Activated T-cell treated with anti-CD3 and anti-CD28 coated beads, Interleukin-2, amount 50 U/mL, for 24 hours (primary cell): Measurements from ENCODE around the gene POPDC3.

ENCODE experiments used
- DNase-seq: peaks from one replicate; pipeline ENCODE4 v3.0.0-alpha.2; 2020
- H3K27ac Mint-ChIP-seq: 2 replicates; pipeline ENCODE4 v1.8.0; 2020; ENCODE audit warnings: mild to moderate bottlenecking, mixed read lengths
- H3K27me3 Mint-ChIP-seq: 2 replicates; pipeline ENCODE4 v1.8.0; 2020; ENCODE audit warnings: mixed read lengths
- H3K36me3 Mint-ChIP-seq: 2 replicates; pipeline ENCODE4 v1.8.0; 2020; ENCODE audit warnings: low read depth, mixed read lengths
- H3K4me1 Mint-ChIP-seq: 2 replicates; pipeline ENCODE4 v1.8.0; 2020; ENCODE audit warnings: low read depth, mixed read lengths
- H3K4me3 Mint-ChIP-seq: 2 replicates; pipeline ENCODE4 v1.8.0; 2020; ENCODE audit warnings: mild to moderate bottlenecking, moderate library complexity, mixed read lengths
- H3K9me3 Mint-ChIP-seq: 2 replicates; pipeline ENCODE4 v1.8.0; 2020; ENCODE audit warnings: mixed read lengths

Gene POPDC3

GRCh38 chr6:105207524-105208269, 27.9 kb upstream of the POPDC3 start:
- Mint-ChIP-seq H3K4me3 (no peak overlapping the region), H3K4me1 (peaks cover 12% of the 10 kb centered on the region), H3K27me3 (peaks cover 24% of the 10 kb centered on the region), H3K9me3 (no peaks in the 10 kb centered on the region), H3K36me3 (no peaks in the 10 kb centered on the region), H3K27ac (no peak overlapping the region)
- no peak for DNase-seq

- Mint-ChIP-seq H3K36me3 (no peaks in the 10 kb centered on the region), H3K4me3 (no peak overlapping the region), H3K9me3 (no peaks in the 10 kb centered on the region), H3K27ac (no peak overlapping the region), H3K4me1 (no peaks in the 10 kb centered on the region), H3K27me3 (peaks cover 21% of the 10 kb centered on the region)
- no peak for DNase-seq
Measured at GRCh38 chr6:105204768-105205167, 25.0 kb upstream of the POPDC3 start.

- no peak for DNase-seq
- no peaks in the 10 kb centered on the region for H3K36me3 Mint-ChIP-seq
- no peak overlapping the region for H3K27ac Mint-ChIP-seq
- H3K4me1 Mint-ChIP-seq = no peaks in the 10 kb centered on the region
- H3K9me3 Mint-ChIP-seq = no peaks in the 10 kb centered on the region
- H3K27me3 Mint-ChIP-seq = peaks cover 21% of the 10 kb centered on the region
- H3K4me3 Mint-ChIP-seq = no peak overlapping the region
Measured at GRCh38 chr6:105204331-105204730, 24.5 kb upstream of the POPDC3 start.

- H3K36me3 Mint-ChIP-seq = no peaks in the 10 kb centered on the region
- H3K4me3 Mint-ChIP-seq = no peak overlapping the region
- peaks cover 20% of the 10 kb centered on the region for H3K27me3 Mint-ChIP-seq
- DNase-seq = no peak
- H3K27ac Mint-ChIP-seq = no peak overlapping the region
- H3K9me3 Mint-ChIP-seq = no peaks in the 10 kb centered on the region
- H3K4me1 Mint-ChIP-seq = no peaks in the 10 kb centered on the region
Measured at GRCh38 chr6:105202486-105202885, 22.7 kb upstream of the POPDC3 start.

- H3K9me3 Mint-ChIP-seq = no peaks in the 10 kb centered on the region
- no peaks in the 10 kb centered on the region for H3K36me3 Mint-ChIP-seq
- no peaks in the 10 kb centered on the region for H3K4me1 Mint-ChIP-seq
- H3K27me3 Mint-ChIP-seq = peaks cover 25% of the 10 kb centered on the region
- no peak overlapping the region for H3K27ac Mint-ChIP-seq
- H3K4me3 Mint-ChIP-seq = no peak overlapping the region
- no peak for DNase-seq
Measured at GRCh38 chr6:105200133-105200730, 20.4 kb upstream of the POPDC3 start.

- Mint-ChIP-seq H3K36me3 (no peaks in the 10 kb centered on the region), H3K27me3 (peaks cover 26% of the 10 kb centered on the region), H3K4me3 (no peak overlapping the region), H3K4me1 (no peaks in the 10 kb centered on the region), H3K27ac (no peak overlapping the region), H3K9me3 (no peaks in the 10 kb centered on the region)
- no peak for DNase-seq
Measured at GRCh38 chr6:105199711-105200110, 19.9 kb upstream of the POPDC3 start.

GRCh38 chr6:105196076-105196475, 16.3 kb upstream of the POPDC3 start:
- peaks cover 47% of the 10 kb centered on the region for H3K27me3 Mint-ChIP-seq
- no peaks in the 10 kb centered on the region for H3K4me1 Mint-ChIP-seq
- H3K9me3 Mint-ChIP-seq = no peaks in the 10 kb centered on the region
- H3K27ac Mint-ChIP-seq = no peak overlapping the region
- H3K36me3 Mint-ChIP-seq = no peaks in the 10 kb centered on the region
- DNase-seq = no peak
- no peak overlapping the region for H3K4me3 Mint-ChIP-seq

GRCh38 chr6:105194591-105194990, 14.8 kb upstream of the POPDC3 start:
- H3K4me3 Mint-ChIP-seq = no peak overlapping the region
- no peaks in the 10 kb centered on the region for H3K4me1 Mint-ChIP-seq
- H3K27me3 Mint-ChIP-seq = peaks cover 41% of the 10 kb centered on the region
- no peaks in the 10 kb centered on the region for H3K36me3 Mint-ChIP-seq
- DNase-seq = no peak
- no peak overlapping the region for H3K27ac Mint-ChIP-seq
- no peaks in the 10 kb centered on the region for H3K9me3 Mint-ChIP-seq

- Mint-ChIP-seq H3K9me3 (no peaks in the 10 kb centered on the region), H3K27ac (no peak overlapping the region), H3K4me3 (no peak overlapping the region), H3K36me3 (no peaks in the 10 kb centered on the region), H3K4me1 (no peaks in the 10 kb centered on the region), H3K27me3 (peaks cover 39% of the 10 kb centered on the region)
- DNase-seq = no peak
Measured at GRCh38 chr6:105194106-105194505, 14.3 kb upstream of the POPDC3 start.

GRCh38 chr6:105193647-105194046, 13.8 kb upstream of the POPDC3 start:
- Mint-ChIP-seq H3K27ac (no peak overlapping the region), H3K36me3 (no peaks in the 10 kb centered on the region), H3K9me3 (no peaks in the 10 kb centered on the region), H3K27me3 (peaks cover 38% of the 10 kb centered on the region), H3K4me3 (no peak overlapping the region), H3K4me1 (no peaks in the 10 kb centered on the region)
- DNase-seq = no peak

- H3K9me3 Mint-ChIP-seq = no peaks in the 10 kb centered on the region
- H3K27me3 Mint-ChIP-seq = peaks cover 38% of the 10 kb centered on the region
- H3K4me3 Mint-ChIP-seq = no peak overlapping the region
- H3K36me3 Mint-ChIP-seq = no peaks in the 10 kb centered on the region
- no peak for DNase-seq
- H3K27ac Mint-ChIP-seq = no peak overlapping the region
- H3K4me1 Mint-ChIP-seq = no peaks in the 10 kb centered on the region
Measured at GRCh38 chr6:105192707-105193465, 13.1 kb upstream of the POPDC3 start.

- H3K4me3 Mint-ChIP-seq = no peak overlapping the region
- H3K9me3 Mint-ChIP-seq = no peaks in the 10 kb centered on the region
- no peaks in the 10 kb centered on the region for H3K36me3 Mint-ChIP-seq
- peaks cover 37% of the 10 kb centered on the region for H3K27me3 Mint-ChIP-seq
- no peak for DNase-seq
- H3K4me1 Mint-ChIP-seq = no peaks in the 10 kb centered on the region
- no peak overlapping the region for H3K27ac Mint-ChIP-seq
Measured at GRCh38 chr6:105191351-105191750, 11.5 kb upstream of the POPDC3 start.

- H3K9me3 Mint-ChIP-seq = no peaks in the 10 kb centered on the region
- H3K36me3 Mint-ChIP-seq = no peaks in the 10 kb centered on the region
- H3K27ac Mint-ChIP-seq = no peak overlapping the region
Measured at GRCh38 chr6:105189026-105189820, 9.4 kb upstream of the POPDC3 start.

GRCh38 chr6:105188251-105188650, 8.4 kb upstream of the POPDC3 start:
- H3K36me3 Mint-ChIP-seq = no peaks in the 10 kb centered on the region
- no peaks in the 10 kb centered on the region for H3K4me1 Mint-ChIP-seq
- H3K4me3 Mint-ChIP-seq = no peak overlapping the region
- no peak overlapping the region for H3K27ac Mint-ChIP-seq
- H3K27me3 Mint-ChIP-seq = peaks cover 28% of the 10 kb centered on the region
- no peak for DNase-seq
- H3K9me3 Mint-ChIP-seq = no peaks in the 10 kb centered on the region

More at GRCh38 chr6:105189026-105189820, 9.4 kb upstream of the POPDC3 start:
- H3K27me3 Mint-ChIP-seq = peaks cover 30% of the 10 kb centered on the region
- no peak for DNase-seq
- H3K4me3 Mint-ChIP-seq = no peak overlapping the region
- no peaks in the 10 kb centered on the region for H3K4me1 Mint-ChIP-seq
